GM19452 (cell line): ENCODE data around the gene INPP5A.
"Not testable (repeated sequence)": the region's sequence is repeated elsewhere in the genome, so short reads cannot be mapped to it uniquely, and the experiment has no call there.

ENCODE experiments used
- ATAC-seq: cut with Tn5 transposase; IDR thresholded peaks from one replicate; pipeline ENCODE4 v1.9.1; 2021; ENCODE audit not compliant: unreplicated experiment

Gene INPP5A

DNA sequence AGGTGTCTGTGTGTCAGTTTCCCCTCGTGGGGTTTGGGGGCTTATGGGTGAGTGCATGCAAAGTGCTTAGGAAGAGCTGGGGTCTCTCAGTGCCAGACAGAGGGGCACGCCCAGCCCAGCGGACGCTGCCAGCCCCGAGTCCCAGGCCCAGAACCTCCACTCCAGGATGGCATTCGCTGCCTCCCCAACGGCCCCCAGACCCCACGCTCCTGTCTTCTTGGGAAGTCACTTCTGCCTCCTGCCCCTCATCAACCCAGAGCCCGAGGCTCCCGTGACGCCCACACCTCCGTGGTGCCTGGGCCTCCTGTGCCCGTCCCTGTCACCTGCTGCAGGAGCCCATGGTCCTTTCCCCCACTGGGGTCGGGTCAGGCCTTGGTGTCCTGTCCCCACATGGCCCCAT lies 213.3 kb downstream of the INPP5A start:
- ATAC-seq = no peak

DNA sequence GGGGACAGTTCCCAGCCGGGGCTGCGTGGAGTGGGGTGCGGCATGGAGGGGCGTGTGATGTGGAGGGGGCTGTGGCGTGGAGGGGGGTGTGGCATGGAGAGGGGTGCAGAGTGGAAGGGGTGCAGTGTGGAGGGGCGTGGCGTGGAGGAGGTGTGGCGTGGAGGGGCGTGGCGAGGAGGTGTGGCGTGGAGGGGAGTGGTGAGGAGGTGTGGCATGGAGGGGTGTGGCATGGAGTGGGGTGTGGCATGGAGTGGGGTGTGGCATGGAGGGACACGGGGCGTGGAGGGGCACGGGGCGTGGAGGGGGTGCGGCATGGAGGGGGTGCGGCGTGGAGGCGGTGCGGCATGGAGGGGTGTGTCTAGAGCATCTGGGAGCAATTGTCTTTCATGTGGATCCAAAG lies 214.8 kb downstream of the INPP5A start:
- ATAC-seq = no peak

DNA sequence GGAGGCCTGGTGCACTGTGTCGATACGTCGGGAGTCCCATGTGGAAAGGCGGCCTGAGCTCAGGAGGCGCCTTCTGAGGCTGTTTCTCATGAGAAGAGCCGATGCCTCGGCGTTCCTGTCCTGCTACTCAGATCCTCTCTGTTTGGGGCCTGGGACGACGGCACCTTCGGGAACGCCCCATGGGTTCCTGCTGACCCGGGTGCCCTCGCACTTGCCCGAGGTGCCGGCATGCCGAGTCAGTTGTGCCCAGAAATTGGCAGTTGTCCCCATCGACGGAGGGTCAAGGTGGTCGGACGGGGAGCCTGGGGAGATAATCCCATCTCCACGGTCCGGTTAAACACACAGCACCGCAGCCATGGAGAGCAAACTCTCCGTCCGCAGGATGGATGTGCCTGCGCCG lies 215.4 kb downstream of the INPP5A start:
- no peak for ATAC-seq

DNA sequence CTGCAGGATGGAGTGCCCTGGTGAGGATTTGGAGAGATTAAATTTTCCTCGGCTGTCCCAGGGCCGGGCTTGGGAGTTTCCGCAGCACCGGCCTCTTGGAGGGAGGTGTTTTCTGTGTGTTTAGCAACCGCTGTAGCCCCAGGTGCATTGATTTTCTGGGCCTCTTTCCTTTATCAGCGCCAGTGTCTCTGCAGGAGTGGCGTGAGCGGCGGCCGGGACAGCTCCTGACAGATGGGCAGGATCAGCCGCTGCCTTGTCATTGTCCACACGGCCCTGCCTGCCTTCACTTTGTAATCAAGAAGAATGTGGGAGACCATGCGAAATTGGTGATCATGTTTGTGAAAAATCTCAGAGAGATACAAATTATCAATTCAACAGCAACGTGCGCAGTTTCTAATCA lies 216.0 kb downstream of the INPP5A start:
- ATAC-seq = no peak

DNA sequence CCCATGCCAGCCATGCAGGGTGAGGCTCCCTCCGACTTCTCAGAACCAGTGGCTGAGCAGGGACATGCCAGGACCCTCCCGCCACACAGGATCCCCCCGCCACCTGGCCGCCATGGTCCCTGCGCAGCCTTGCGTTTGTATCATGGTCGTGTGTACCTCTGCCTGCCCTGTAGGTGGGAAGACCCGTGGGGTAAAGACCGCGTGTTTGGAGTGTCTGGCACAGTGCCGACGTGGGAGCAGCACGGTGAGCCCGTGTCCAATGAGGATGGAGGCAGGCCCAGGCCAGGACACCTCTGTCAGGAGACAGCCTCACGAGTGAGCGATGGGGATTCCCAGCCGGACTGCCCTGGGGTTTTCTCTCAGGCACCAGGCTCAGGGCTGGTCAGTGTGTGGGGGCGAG lies 216.5 kb downstream of the INPP5A start:
- no peak for ATAC-seq

DNA sequence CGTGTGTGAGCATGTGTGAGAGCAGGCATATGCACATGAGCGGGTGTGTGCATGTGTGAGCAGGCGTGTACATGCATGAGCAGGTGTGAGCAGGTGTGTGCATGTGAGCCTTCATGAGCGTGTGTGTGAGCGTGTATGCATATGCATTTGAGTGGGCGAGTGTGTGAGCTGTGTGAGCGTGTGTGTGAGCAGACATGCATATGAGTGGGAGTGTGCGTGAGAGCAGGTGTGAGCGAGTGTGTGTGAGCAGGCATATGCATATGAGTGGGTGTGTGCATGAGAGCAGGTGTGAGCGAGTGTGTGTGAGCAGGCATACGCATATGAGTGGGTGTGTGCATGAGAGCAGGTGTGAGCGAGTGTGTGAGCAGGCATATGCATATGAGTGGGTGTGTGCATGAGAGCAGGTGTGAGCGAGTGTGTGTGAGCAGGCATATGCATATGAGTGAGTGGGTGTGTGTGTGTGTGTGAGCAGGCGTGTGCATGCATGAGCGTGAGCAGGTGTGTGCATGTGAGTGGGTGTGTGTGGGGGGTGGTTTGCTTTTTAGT lies 217.7 kb downstream of the INPP5A start:
- ATAC-seq = no peak

DNA sequence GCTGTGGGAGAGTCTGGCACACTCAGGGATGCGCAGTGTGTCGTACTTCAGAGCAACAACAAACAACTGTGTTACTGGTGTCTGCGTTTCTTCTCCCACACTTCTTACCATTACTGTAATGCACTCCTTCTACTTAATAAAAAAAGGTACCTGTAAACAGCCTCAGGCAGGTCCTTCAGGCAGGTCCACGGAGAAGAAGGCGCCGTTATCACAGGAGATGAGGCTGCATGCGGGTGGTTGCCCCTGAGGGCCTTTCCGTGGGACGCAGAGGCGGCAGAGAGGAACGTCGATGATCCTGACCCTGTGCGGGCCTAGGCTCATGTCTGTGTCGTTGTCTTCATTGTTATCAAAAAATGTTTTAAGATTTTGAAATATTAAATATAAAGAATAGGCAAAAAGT lies 219.0 kb downstream of the INPP5A start:
- no peak for ATAC-seq

DNA sequence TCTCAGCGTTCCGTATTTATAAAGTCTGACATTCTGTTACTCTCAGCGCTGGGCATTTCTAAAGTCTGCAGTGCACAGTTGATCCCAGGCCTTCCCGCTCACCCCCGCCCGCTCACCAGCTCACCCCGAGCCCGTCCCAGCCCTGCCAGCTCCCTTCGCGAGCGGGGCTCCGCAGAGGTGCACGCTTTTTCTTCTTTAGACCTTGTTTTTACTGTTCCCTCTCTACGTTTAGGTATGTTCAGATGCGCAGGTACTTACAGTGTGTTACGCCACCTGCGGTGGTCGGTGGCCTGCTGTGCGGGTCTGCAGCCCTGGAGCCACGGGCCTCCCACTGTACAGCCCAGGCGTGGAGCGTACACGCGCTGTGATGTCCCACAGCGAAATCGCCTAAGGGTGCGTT lies 219.6 kb downstream of the INPP5A start:
- no peak for ATAC-seq

DNA sequence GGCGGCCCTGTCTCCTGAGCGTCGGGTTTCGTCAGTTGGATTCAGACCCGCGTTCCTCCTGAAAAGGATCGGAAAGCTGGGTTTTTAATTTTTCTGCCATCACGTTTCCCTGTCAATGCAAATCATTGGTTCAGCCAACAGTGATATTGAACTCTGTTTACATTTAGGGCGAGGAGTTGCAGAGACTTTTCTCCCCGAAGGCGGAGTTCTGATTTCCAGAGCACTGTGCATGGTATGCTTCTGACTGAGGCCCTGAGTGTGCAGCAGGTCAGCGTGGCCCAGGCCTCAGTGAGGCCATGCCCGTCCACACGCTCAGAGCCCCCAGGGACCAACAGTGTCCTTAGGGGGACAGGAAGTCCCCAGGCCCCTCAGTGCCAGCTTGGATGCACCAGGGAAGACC lies 221.3 kb downstream of the INPP5A start:
- ATAC-seq = no peak

DNA sequence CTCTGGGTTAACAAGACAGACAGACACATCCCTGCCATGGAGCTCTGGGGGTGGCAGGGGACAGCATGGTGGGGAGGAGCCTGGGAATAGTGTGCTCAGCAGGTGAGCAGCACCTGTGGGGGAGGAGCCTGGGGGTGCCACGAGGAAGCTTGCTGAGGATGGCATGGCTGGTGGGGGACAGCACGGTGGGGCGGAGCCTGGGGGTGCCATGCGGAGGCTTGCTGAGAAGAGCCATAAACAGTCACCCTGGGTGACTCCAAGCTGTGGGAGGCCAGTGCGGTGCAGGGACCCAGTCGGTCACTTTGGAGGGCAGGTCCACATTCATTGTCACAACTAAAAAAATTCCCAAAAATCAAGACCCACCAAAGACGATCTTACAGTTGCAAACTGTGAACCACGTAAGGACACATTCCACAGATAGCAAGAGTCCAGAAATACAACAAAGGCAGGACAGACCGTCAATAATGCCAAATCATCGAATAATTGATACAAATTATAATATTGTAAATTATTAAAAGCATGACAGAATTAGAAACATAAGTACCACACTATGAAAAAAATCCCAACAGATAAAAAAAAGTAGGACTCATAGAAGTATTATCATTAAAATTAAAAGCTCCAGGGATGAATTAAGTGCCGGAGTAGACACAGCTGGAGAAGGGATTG lies 223.9 kb downstream of the INPP5A start:
- no peak for ATAC-seq

DNA sequence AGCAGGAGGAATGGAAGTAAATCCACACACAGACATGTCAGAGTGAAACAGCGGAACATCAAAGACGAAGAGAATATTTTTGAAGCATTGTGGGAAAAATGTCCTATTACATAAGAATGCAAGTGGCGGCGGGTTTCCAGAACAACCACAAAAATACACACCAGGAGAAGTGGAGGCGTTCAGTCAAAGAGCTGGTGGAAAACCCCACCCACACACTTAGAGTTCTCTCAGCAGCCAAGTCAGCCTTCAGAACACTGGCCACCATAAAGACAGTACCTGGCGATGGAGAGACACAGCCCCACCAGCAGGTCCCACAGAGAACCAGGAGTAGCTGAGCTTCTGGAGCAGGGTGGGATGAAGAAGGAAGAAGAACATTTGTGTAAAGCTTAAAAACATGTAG lies 224.7 kb downstream of the INPP5A start:
- ATAC-seq = no peak

DNA sequence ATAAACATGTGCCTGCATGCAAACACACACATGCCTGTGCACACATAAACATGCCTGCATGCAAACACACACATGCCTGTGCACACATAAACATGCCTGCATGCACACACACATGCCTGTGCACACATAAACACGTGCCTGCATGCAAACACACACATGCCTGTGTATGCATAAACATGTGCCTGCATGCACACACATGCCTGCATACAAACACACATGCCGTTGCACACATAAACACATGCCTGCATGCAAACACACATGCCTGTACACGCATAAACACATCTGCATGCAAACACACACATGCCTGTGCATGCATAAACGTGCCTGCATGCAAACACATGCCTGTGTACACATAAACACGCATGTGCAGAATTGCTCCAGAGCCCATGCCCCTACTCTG lies 226.0 kb downstream of the INPP5A start:
- no peak for ATAC-seq

DNA sequence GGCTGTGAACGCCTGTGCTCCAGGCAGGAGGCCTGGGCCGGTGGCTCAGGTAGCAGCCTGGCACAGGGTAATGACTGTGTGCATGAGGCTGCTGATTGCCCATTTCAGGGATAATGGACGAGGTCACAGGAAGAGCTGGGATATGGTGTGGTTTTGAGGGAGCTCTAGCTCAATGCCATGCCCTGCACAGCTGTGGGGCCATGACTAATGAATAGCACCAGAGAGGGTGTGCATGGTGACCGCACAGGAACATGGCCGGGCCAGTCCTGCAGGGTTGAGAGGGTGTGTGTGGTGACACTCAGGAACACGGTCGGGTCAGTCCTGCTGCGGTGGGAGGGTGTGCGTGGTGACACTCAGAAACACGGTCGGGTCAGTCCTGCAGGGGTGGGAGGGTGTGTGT lies 226.5 kb downstream of the INPP5A start:
- ATAC-seq = no peak

DNA sequence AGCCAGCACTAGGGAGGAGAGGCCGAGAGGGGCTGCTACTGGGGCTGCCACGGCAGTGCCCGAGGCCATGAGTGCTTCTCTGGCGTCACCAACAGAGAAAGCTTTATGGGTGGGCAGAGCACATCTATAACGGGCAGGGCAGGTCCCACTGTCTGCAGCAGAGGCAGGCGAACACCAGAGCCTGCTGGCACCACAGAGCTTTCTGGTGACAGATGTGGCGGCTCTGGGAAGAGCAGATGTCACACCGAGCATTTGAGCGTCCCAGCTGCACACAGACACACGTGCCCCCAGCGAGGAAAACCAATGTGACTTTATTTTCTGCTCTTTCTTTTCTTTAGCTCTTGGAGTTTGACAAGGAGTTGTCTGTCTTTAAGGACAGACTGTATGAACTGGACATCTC lies 227.8 kb downstream of the INPP5A start:
- no peak for ATAC-seq

DNA sequence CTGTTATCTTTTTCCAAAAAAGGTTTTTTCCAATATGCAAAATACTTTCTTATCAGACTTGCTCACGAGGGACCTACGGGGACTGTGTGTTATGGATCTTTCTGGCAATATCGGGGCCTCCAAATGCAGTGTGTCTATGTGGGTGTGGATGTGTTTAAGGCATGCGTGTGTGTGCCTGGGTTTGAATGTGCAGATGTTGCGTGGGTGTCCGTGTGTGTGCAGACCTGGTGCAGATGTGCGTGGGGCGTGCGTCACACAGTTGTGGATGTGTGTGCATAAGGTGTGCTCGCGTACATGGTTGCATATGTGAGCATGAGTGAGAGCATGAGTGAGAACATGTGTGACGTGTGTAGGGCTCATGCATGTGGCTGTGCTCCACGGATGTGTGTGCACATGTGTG lies 228.7 kb downstream of the INPP5A start:
- no peak for ATAC-seq

DNA sequence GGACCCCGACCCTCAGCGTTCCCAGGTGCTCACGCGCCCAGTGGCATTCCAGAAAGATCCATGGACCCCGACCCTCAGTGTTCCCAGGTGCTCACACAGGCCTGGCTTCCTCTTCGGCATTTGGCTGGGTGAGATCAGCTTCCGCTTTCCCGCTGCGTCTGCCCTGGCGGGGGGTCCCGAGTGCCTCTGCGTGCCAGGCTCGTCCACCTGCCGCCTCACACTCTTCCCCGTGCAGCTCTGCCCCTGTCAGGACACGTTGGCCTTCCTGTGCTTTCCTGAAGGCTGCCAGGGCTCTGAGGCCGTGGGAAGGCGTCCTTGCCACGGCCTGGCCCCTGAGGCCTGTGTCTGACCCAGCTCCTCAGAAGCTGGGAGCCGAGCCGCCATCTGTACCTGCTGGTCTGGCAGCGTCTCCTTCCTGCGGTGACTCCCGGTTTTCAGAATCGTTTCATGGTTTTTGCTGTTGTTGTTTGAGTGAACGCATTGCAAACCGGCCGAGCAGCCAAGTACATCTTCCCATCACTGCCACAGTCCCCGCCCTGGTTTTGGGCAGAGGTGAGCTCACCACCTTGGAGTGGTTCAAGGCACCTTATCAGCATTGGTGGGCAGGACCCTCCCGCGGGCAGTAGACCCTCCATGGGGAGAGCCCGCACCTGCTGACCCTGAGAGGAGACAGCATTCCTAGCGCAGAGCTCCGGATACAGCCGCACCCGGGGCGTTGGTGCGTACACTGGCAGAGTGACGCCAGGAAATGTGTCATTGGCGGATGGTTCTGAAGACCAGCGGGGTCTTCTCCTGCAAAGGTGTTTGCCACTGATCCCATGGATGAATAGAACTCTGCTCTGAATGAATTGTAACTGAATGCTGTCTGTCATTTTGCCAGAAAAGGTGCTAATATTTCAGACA lies 231.0 kb downstream of the INPP5A start:
- ATAC-seq = no peak

DNA sequence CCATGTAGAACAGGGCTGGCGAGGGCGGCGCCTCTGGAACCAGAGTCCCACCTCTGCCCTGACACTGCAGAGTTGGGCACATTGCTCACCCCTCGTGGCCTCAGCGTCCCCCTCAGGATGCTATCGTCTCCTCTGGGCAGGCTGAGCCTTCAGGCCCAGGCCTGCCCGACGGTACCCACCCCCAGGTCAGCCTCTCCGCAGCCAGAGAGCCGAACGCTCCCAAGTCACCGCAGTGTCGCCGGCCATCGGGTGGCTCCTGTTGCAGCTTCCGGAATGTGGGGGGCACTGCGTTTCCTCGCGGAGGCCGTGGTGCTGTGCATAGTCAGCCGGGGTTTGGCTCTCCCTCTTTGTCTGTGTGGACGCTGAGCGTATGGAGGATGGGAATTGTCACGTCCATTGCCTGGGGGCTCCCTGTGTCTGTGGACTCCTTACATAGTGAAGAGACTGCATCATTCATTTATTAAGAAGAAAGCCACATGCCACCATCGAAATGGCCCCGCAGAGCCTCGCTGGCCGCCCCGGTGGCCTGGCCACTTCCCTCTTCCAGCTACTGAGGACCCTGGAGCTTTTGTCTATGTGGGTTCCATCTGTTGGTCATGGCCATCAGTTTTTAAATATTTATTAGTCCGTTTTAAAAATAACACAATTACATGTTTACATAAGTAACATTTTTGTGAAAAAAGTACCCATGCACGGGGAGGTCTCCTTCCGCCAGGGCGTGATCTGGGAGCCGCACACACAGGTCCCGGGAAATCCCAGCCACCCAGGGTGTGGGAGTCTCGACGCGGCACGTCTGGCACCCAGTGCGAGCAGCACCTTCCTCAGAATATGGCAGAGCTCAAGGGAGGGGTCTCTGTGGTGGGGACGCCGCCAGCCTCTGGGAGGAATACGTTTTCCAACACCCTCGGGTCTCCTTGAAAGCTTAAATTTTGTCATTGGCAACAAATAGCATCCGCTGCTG lies 232.8 kb downstream of the INPP5A start:
- no peak for ATAC-seq

DNA sequence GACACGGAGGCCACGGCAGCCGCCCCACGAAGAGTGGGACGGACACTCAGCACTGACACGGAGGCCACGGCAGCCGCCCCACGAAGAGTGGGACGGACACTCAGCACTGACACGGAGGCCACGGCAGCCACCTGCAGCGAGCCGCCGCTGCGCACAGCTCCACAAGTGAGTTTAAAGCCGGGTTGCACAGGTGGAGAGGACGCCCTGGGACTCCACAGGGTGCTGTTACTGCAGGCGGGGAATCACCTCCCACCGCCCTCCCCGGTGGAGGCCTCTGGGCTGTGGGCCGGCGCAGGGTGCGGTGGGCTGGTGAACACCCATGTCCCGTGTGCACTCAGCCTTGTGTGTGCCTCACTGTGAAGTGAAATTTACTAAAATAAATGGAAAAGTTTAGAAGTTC lies 235.2 kb downstream of the INPP5A start:
- ATAC-seq = not testable (repeated sequence)

DNA sequence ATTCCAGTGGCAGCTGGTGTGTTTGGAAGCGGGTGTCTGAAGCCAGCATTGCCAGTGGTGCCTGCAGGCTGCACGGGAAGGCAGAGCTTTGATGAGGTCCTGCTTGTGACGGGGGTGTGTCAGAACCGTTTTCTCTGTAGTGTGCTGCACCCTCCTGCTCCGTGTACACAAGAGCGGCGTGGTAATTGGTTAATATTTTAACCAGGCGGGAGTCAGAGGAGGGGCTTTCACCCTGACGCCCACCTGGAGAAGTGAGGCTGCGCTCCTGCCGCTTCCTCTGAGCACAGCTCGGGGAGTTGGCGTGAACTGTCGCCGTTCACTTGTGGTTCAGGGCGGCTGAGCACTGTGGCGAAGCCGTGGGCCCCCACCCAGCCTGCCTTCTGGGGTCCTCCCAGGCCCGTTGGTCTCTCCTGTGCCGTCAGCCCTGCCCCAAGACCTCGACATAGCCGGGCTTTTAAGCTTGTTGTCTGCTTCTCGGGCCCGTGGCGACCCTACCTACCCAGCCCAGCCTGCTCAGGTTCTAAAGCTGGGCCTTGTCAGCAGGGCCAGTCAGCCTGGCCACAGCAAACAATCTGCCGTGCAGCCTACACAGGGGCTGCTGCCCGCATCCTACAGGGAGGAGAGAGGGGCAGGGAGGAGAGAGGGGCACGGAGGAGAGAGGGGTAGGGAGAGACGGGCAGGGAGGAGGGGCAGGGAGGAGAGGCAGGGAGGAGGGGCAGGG lies 236.8 kb downstream of the INPP5A start:
- ATAC-seq = no peak
